Vagina (tissue), 2 donors: ENCODE data around the gene CSMD2.

Source experiments
- POLR2AphosphoS5 ChIP-seq, 2 donors: sonication (generic); formaldehyde crosslinking; IDR thresholded peaks; one replicate each; pipeline ENCODE4 v1.9.0; 2017; ENCODE audit warnings: antibody characterized with exemption in 2 of 2, mild to moderate bottlenecking in 2 of 2, low read depth in 1 of 2; ENCODE audit not compliant: insufficient read depth in 1 of 2
- TF ChIP-seq, protein P1 (sequence below), 3 experiments: fragments of 450-650 bp in 2 of 3; fragments of 200-600 bp in 1 of 3; sonication (generic) in 1 of 3; IDR thresholded peaks; one replicate each; pipeline ENCODE4 v1.5.1; 2017 to 2019; ENCODE audit warnings: antibody characterized with exemption in 3 of 3, mild to moderate bottlenecking in 2 of 3, moderate library complexity in 2 of 3

- TF ChIP-seq, protein P1, sequence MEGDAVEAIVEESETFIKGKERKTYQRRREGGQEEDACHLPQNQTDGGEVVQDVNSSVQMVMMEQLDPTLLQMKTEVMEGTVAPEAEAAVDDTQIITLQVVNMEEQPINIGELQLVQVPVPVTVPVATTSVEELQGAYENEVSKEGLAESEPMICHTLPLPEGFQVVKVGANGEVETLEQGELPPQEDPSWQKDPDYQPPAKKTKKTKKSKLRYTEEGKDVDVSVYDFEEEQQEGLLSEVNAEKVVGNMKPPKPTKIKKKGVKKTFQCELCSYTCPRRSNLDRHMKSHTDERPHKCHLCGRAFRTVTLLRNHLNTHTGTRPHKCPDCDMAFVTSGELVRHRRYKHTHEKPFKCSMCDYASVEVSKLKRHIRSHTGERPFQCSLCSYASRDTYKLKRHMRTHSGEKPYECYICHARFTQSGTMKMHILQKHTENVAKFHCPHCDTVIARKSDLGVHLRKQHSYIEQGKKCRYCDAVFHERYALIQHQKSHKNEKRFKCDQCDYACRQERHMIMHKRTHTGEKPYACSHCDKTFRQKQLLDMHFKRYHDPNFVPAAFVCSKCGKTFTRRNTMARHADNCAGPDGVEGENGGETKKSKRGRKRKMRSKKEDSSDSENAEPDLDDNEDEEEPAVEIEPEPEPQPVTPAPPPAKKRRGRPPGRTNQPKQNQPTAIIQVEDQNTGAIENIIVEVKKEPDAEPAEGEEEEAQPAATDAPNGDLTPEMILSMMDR (IDR thresholded peaks at IDR 0.05): no peak
- no peak for TF ChIP-seq POLR2AphosphoS5 (IDR thresholded peaks at IDR 0.05; ENCODE audit: insufficient read depth in 1 of 2, low read depth in 1 of 2)
Observed at GRCh38 chr1:33898881-33899280, 266.1 kb downstream of the CSMD2 start.
